HG02610 (cell line): ENCODE measurements around the gene RHOH.

Experiments used
- ATAC-seq: cut with Tn5 transposase; IDR thresholded peaks from one replicate; pipeline ENCODE4 v1.9.1; 2021; ENCODE audit warnings: mild to moderate bottlenecking, moderate library complexity; ENCODE audit not compliant: unreplicated experiment

The RHOH gene

GRCh38 chr4:40232610-40233009, 35.8 kb downstream of the RHOH start:
- no peak for ATAC-seq

- no peak for ATAC-seq
Observed at GRCh38 chr4:40233227-40233626, 36.4 kb downstream of the RHOH start.

- no peak for ATAC-seq
Observed at GRCh38 chr4:40234519-40235039, 37.7 kb downstream of the RHOH start.

GRCh38 chr4:40238008-40238699, 41.3 kb downstream of the RHOH start:
- no peak for ATAC-seq

- no peak for ATAC-seq
Observed at GRCh38 chr4:40238700-40239548, 42.1 kb downstream of the RHOH start.

GRCh38 chr4:40240040-40240653, 43.3 kb downstream of the RHOH start:
- no peak for ATAC-seq

- no peak for ATAC-seq
Observed at GRCh38 chr4:40241026-40241425, 44.2 kb downstream of the RHOH start.

GRCh38 chr4:40241941-40242340, 45.1 kb downstream of the RHOH start:
- ATAC-seq: no peak

GRCh38 chr4:40243386-40243948, 46.6 kb downstream of the RHOH start:
- ATAC-seq: no peak

- ATAC-seq: no peak
Observed at GRCh38 chr4:40244606-40245005, 47.8 kb downstream of the RHOH start.

GRCh38 chr4:40245550-40245949, 48.7 kb downstream of the RHOH start:
- no peak for ATAC-seq

GRCh38 chr4:40246011-40246900, 49.4 kb downstream of the RHOH start:
- ATAC-seq: no peak

- ATAC-seq: no peak
Observed at GRCh38 chr4:40246938-40247337, 50.1 kb downstream of the RHOH start.

- ATAC-seq: no peak
Observed at GRCh38 chr4:40247350-40247749, 50.5 kb downstream of the RHOH start.

- ATAC-seq: no peak
Observed at GRCh38 chr4:40251366-40251765, 54.5 kb downstream of the RHOH start.

- no peak for ATAC-seq
Observed at GRCh38 chr4:40253906-40254305, 57.1 kb downstream of the RHOH start.

- ATAC-seq: no peak
Observed at GRCh38 chr4:40254608-40255392, 58.0 kb downstream of the RHOH start.

GRCh38 chr4:40255393-40256281, 58.8 kb downstream of the RHOH start:
- ATAC-seq: peak; percentile 42

GRCh38 chr4:40256329-40256728, 59.5 kb downstream of the RHOH start:
- ATAC-seq: no peak
